ENCODE data around the gene ZBTB37. TPM values are rescaled to one million over a fixed set of nuclear protein-coding genes. Genes with fewer than 3 reads are reported as not detected.

ZBTB37 gene
- total and polyA plus RNA-seq, 7 donors = 1.0 to 8.2 (median 5.5) TPM

- no peak for DNase-seq
- intact Hi-C loops (cut with DNase I) = no loop called here
- no peaks in the 10 kb centered on the region for H3K27me3 ChIP-seq (ENCODE audit: insufficient read depth in 3 of 3, low read length in 2 of 3)
- H3K4me3 ChIP-seq = peak overlapping the region; percentile 0
- no peaks in the 10 kb centered on the region for H3K9me3 ChIP-seq
- ATAC-seq = no peak
- 81 to 83% (median 82%) methylated on average over 5 of the region's 5 CpGs for WGBS, 3 donors
- peaks cover 4 to 76% of the 10 kb centered on the region in 2 donors for H3K36me3 ChIP-seq (ENCODE audit: insufficient read depth in 1 of 2, low read depth in 1 of 2)
- TF ChIP-seq CTCF (IDR thresholded peaks at IDR 0.05) = no peak
- peak overlapping the region; percentile 96 for H3K27ac ChIP-seq
- H3K4me1 ChIP-seq = peaks cover 24% of the 10 kb centered on the region
Observed at GRCh38 chr1:173864179-173864867, 3.9 kb upstream of the ZBTB37 start.

- no peaks in the 10 kb centered on the region for H3K9me3 ChIP-seq
- H3K27ac ChIP-seq = peak overlapping the region; percentile 96
- H3K27me3 ChIP-seq (ENCODE audit: insufficient read depth in 3 of 3, low read length in 2 of 3) = no peaks in the 10 kb centered on the region
- peaks cover 30% of the 10 kb centered on the region for H3K4me1 ChIP-seq
- TF ChIP-seq CTCF (IDR thresholded peaks at IDR 0.05) = no peak
- H3K4me3 ChIP-seq = peak overlapping the region; percentile 87
- WGBS, 3 donors = 35 to 51% (median 50%) methylated on average over 4 of the region's 4 CpGs
- H3K36me3 ChIP-seq (ENCODE audit: insufficient read depth in 1 of 2, low read depth in 1 of 2) = peaks cover 4 to 71% of the 10 kb centered on the region in 2 donors
- intact Hi-C loops (cut with DNase I) = loop anchor here in 1 of 2 donors (5.0 kb wide), 1 partner anchor 43 kb away; the partner anchor contains the start of genes CENPL and DARS2
- DNase-seq (no peak), ATAC-seq (no peak)
Observed at GRCh38 chr1:173865468-173866164, 2.6 kb upstream of the ZBTB37 start.

GRCh38 chr1:173866413-173867115 lies 1.6 kb upstream of the ZBTB37 start:
- peaks cover 6 to 71% of the 10 kb centered on the region in 2 donors for H3K36me3 ChIP-seq (ENCODE audit: insufficient read depth in 1 of 2, low read depth in 1 of 2)

More at GRCh38 chr1:173866413-173867115, 1.6 kb upstream of the ZBTB37 start:
- intact Hi-C loops (cut with DNase I) = loop anchor here in 1 of 2 donors (5.0 kb wide), 1 partner anchor 44 kb away; the partner anchor contains the start of genes CENPL and DARS2
- Histone ChIP-seq H3K27ac (peak overlapping the region; percentile 96), H3K4me3 (peak overlapping the region; percentile 87), H3K4me1 (peaks cover 30% of the 10 kb centered on the region), H3K27me3 (ENCODE audit: insufficient read depth in 3 of 3, low read length in 2 of 3) (no peaks in the 10 kb centered on the region), H3K9me3 (no peaks in the 10 kb centered on the region)
- no peak for DNase-seq
- WGBS, 3 donors = 26 to 32% (median 32%) methylated on average over 2 of the region's 2 CpGs
- TF ChIP-seq CTCF (IDR thresholded peaks at IDR 0.05) = no peak
- no peak for ATAC-seq
